Measurements from ENCODE around the gene CNNM1. TPM values are rescaled to one million over a fixed set of nuclear protein-coding genes. Genes with fewer than 3 reads are reported as not detected.

CNNM1 gene
- total and polyA plus RNA-seq, 8 donors, result under 0.01 to 0.87 (median 0.31) TPM; not detected in 1

DNA sequence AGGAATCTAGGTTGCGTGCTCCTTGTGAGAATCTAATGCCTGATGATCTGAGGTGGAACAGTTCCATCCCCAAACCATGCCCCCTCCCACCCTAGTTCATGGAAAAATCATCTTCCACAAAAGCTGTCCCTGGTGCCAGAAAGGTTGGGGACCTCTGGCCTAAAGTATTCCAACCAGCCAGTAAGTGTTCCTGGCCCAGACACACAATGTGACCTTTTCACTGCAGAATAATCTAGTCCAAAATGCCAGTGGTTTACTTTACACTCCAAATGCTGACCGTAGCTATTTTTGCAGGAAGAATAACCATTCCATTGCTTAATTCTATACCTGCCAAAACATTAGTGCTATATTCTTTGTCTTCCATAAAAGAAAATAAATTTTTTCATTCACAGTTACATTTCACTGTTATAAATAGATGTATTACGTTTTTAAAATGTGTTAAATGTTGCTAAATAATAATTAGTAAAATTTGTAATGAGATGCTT is 10.4 kb downstream of the CNNM1 start:
- intact Hi-C loops (cut with DNase I; ENCODE audit: low total_unique reads), result no loop called here
- Histone ChIP-seq H3K27ac (no peak overlapping the region), H3K36me3 (no peaks in the 10 kb centered on the region), H3K4me3 (no peak overlapping the region), H3K4me1 (peaks cover 0 to 23% (median 5%) of the 10 kb centered on the region in 4 donors), H3K9me3 (no peaks in the 10 kb centered on the region), H3K27me3 (no peaks in the 10 kb centered on the region)
- TF ChIP-seq, protein P1, sequence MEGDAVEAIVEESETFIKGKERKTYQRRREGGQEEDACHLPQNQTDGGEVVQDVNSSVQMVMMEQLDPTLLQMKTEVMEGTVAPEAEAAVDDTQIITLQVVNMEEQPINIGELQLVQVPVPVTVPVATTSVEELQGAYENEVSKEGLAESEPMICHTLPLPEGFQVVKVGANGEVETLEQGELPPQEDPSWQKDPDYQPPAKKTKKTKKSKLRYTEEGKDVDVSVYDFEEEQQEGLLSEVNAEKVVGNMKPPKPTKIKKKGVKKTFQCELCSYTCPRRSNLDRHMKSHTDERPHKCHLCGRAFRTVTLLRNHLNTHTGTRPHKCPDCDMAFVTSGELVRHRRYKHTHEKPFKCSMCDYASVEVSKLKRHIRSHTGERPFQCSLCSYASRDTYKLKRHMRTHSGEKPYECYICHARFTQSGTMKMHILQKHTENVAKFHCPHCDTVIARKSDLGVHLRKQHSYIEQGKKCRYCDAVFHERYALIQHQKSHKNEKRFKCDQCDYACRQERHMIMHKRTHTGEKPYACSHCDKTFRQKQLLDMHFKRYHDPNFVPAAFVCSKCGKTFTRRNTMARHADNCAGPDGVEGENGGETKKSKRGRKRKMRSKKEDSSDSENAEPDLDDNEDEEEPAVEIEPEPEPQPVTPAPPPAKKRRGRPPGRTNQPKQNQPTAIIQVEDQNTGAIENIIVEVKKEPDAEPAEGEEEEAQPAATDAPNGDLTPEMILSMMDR (IDR thresholded peaks at IDR 0.05), result no peak
- TF ChIP-seq POLR2A (IDR thresholded peaks at IDR 0.05), result no peak
- no peak for TF ChIP-seq POLR2AphosphoS5 (IDR thresholded peaks at IDR 0.05)
- TF ChIP-seq EP300 (IDR thresholded peaks at IDR 0.05), result no peak
- 65 to 84% (median 76%) methylated on average over 2 to 3 of the region's 3 CpGs for WGBS, 5 donors
- DNase-seq, result no peak

DNA sequence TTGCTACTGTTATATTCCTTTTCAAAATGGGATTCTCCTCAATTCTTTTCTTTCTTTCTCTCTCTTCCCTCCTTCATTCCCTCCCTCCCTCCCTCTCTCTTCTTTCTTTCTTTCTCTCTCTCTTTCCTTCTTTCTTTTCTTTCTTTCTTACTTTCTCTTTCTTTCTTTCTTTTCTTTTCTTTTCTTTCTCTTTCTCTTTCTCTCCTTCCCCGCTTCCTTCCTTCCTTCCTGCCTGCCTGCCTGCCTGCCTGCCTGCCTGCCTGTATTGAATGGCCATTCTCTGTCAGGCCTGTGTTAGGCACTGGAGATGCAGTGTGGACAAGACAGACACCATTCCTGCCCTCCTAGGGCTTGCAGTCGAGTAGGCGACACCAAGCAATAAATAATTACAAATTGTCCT is 11.5 kb downstream of the CNNM1 start:
- no peak overlapping the region for H3K4me3 ChIP-seq
- H3K27ac ChIP-seq, result no peak overlapping the region
- WGBS, 5 donors, result 84 to 98% (median 91%) methylated on average over 3 of the region's 3 CpGs
- TF ChIP-seq, protein P1 (IDR thresholded peaks at IDR 0.05), result no peak
- no peak for TF ChIP-seq EP300 (IDR thresholded peaks at IDR 0.05)
- TF ChIP-seq POLR2AphosphoS5 (IDR thresholded peaks at IDR 0.05), result no peak
- no peak for TF ChIP-seq POLR2A (IDR thresholded peaks at IDR 0.05)
- no peaks in the 10 kb centered on the region for H3K9me3 ChIP-seq
- intact Hi-C loops (cut with DNase I; ENCODE audit: low total_unique reads), result no loop called here
- H3K27me3 ChIP-seq, result no peaks in the 10 kb centered on the region
- DNase-seq, result no peak
- peaks cover 0 to 28% (median 7%) of the 10 kb centered on the region in 4 donors for H3K4me1 ChIP-seq
- H3K36me3 ChIP-seq, result no peaks in the 10 kb centered on the region

DNA sequence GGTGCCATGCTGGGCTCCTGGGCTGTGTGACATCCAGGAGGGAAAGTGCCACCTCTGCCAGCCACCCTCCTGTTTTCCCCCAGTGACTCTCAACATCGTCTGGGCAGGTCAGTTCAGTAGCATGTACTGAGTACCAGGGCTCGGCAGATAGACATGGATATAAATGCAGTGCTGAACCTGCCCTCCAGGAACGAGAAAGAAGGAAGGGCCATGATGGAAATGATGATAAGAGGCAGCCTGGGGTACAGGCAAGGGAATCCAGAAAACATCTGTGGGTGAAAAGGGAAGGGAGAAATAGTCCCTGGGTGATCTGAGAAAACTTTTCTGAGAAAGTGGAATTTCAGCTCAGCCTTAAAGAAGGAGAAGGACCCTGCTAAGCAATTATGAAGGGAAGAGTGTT is 12.1 kb downstream of the CNNM1 start:
- peak overlapping the region in 3 of 5 donors; percentile 19 to 60 (median 50) for H3K27ac ChIP-seq
- H3K4me3 ChIP-seq, result no peak overlapping the region
- peaks cover 0 to 28% (median 7%) of the 10 kb centered on the region in 4 donors for H3K4me1 ChIP-seq
- 37 to 59% (median 49%) methylated on average over 3 of the region's 3 CpGs for WGBS, 5 donors
- intact Hi-C loops (cut with DNase I; ENCODE audit: low total_unique reads), result no loop called here
- no peak for DNase-seq
- H3K36me3 ChIP-seq, result no peaks in the 10 kb centered on the region
- TF ChIP-seq POLR2AphosphoS5 (IDR thresholded peaks at IDR 0.05), result no peak
- TF ChIP-seq, protein P1 (IDR thresholded peaks at IDR 0.05), result no peak
- no peak for TF ChIP-seq EP300 (IDR thresholded peaks at IDR 0.05)
- no peak for TF ChIP-seq POLR2A (IDR thresholded peaks at IDR 0.05)
- no peaks in the 10 kb centered on the region for H3K27me3 ChIP-seq
- H3K9me3 ChIP-seq, result no peaks in the 10 kb centered on the region

DNA sequence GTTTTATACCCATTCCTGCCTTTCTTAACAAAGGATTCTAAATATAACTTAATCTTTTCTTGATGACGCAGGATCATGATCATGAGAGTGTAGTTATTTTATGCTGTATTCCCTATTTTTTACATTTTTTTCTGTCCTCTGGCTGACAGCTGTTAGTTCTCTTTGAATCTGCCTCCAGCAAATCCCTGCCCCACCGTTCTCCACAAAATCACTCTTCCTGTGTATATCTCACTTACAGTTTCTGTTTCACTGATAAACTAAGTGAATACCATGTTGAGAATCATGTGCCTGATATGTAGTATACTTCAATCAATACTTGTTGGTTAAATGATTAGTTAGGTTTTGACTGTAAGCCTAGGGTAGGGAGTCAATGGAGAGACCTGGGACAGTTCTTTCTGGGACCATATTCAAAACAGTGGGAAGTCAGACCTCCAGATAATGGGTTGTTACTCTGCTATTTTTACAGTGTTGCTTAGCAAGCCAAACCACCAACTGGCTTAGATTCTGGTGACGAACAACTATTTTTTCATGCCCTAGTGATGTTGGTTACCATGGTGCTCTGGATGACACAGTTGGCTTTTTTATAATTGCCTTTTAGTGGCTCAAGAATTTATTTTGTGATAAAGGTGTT is 12.8 kb downstream of the CNNM1 start:
- H3K36me3 ChIP-seq, result no peaks in the 10 kb centered on the region
- intact Hi-C loops (cut with DNase I; ENCODE audit: low total_unique reads), result no loop called here
- no peaks in the 10 kb centered on the region for H3K9me3 ChIP-seq
- H3K27ac ChIP-seq, result peak overlapping the region in 3 of 5 donors; percentile 19 to 60 (median 50)
- 36 to 47% (median 41%) methylated on average over 3 of the region's 3 CpGs for WGBS, 5 donors
- peaks cover 0 to 28% (median 7%) of the 10 kb centered on the region in 4 donors for H3K4me1 ChIP-seq
- no peak overlapping the region for H3K4me3 ChIP-seq
- TF ChIP-seq, protein P1 (IDR thresholded peaks at IDR 0.05), result no peak
- no peak for TF ChIP-seq POLR2AphosphoS5 (IDR thresholded peaks at IDR 0.05)
- TF ChIP-seq EP300 (IDR thresholded peaks at IDR 0.05), result no peak
- TF ChIP-seq POLR2A (IDR thresholded peaks at IDR 0.05), result no peak
- no peaks in the 10 kb centered on the region for H3K27me3 ChIP-seq
- DNase-seq, result peak in 1 of 2 donors; percentile 55
